Stimulated activated CD8-positive, alpha-beta memory T cell treated with anti-CD3 and anti-CD28 coated beads, Interleukin-15, amount 100 ng/mL, for 48 hours (primary cell): ENCODE measurements around the gene OR4K15.
"Not testable (repeated sequence)": the region's sequence is repeated elsewhere in the genome, so short reads cannot be mapped to it uniquely, and the experiment has no call there.

ENCODE experiments used
- DNase-seq, 2 donors: peaks; one replicate each; pipeline ENCODE4 v3.0.0-alpha.2; 2020; ENCODE audit warnings: low read depth in 2 of 2

Gene OR4K15

GRCh38 chr14:19975291-19975690 lies at the start of gene OR4K15:
TSS of gene OR4K15 (plus strand) at chr14:19975591. CDS start at chr14:19975591, 0 bp downstream.
- DNase-seq = no peak

- no peak for DNase-seq
Observed at GRCh38 chr14:19930617-19931016, 44.8 kb upstream of the OR4K15 start, which contains the start of gene OR4K1. TSS of gene OR4K1 (plus strand) at chr14:19930917. CDS start at chr14:19935667, 4,750 bp downstream.

GRCh38 chr14:19941668-19942067 lies 33.7 kb upstream of the OR4K15 start:
- no peak for DNase-seq

GRCh38 chr14:19947413-19948090 lies 27.8 kb upstream of the OR4K15 start:
- DNase-seq = no peak

- DNase-seq = no peak
Observed at GRCh38 chr14:19949218-19949617, 26.2 kb upstream of the OR4K15 start.

GRCh38 chr14:19969735-19970134 lies 5.7 kb upstream of the OR4K15 start:
- not testable (repeated sequence) for DNase-seq

- no peak for DNase-seq
Observed at GRCh38 chr14:19974844-19975243, 547 bp upstream of the OR4K15 start.

- DNase-seq = no peak
Observed at GRCh38 chr14:19993438-19993837, 18.0 kb downstream of the OR4K15 start.

GRCh38 chr14:20001863-20002262 lies 26.5 kb downstream of the OR4K15 start, which contains the start of gene OR4Q2:
TSS of gene OR4Q2 (plus strand) at chr14:20002163.
- no peak for DNase-seq

- DNase-seq = no peak
Observed at GRCh38 chr14:20002319-20002718, 26.9 kb downstream of the OR4K15 start.

GRCh38 chr14:20008156-20008555 lies 32.8 kb downstream of the OR4K15 start:
- no peak for DNase-seq

- DNase-seq = no peak
Observed at GRCh38 chr14:20019257-20019865, 44.0 kb downstream of the OR4K15 start, which contains the start of gene OR4K14. TSS of gene OR4K14 (minus strand) at chr14:20019307. CDS start at chr14:20015193, 4,114 bp downstream.
